ENCODE measurements around the gene ESF1.
A peak's percentile ranks its signal among the peaks of the same experiment; 100 is the strongest.

The ESF1 gene

GRCh38 chr20:13784893-13785715 lies at the start of gene ESF1, which contains the start of gene NDUFAF5 (continued):
- TF ChIP-seq ZBTB11 (tag by site-specific recombination; conservative IDR thresholded peaks at IDR 0.05; ENCODE audit: low read depth) (peak; percentile 47; the same call in 1 of the 2 replicates), ZNF518A (tag by site-specific recombination; conservative IDR thresholded peaks at IDR 0.05; ENCODE audit: low read depth) (0 out of 2 replicates have a peak, but pooled peaks have one; percentile 35), ZNF24 (tag by site-specific recombination; IDR thresholded peaks at IDR 0.05) (0 out of 2 replicates have a peak, but pooled peaks have one; percentile 33), ZNF76 (tag by site-specific recombination; IDR thresholded peaks at IDR 0.05; ENCODE audit: borderline replicate concordance, low read depth) (peak; percentile 93)

- Histone ChIP-seq H3K9me3 (ENCODE audit: control insufficient read depth, insufficient read depth, low read depth, low read length) (no peaks in the 10 kb centered on the region), H3K27ac (ENCODE audit: extremely low read depth, low read depth, low read length) (no peak overlapping the region), H3K36me3 (ENCODE audit: control insufficient read depth in 2 of 2, insufficient read depth in 1 of 2, low read length in 2 of 2) (no peaks in the 10 kb centered on the region), H3K4me3 (ENCODE audit: low read depth, low read length) (no peak overlapping the region), H3K4me1 (ENCODE audit: control insufficient read depth, insufficient read depth, low read length) (no peaks in the 10 kb centered on the region)
- TF ChIP-seq SETDB1 (IDR thresholded peaks at IDR 0.05; ENCODE audit: insufficient read length, low read length), result no peak
- no peak for TF ChIP-seq ZNF214 (tag by site-specific recombination; IDR thresholded peaks at IDR 0.05; ENCODE audit: borderline replicate concordance)
- no peak for TF ChIP-seq SP2 (tag by site-specific recombination; IDR thresholded peaks at IDR 0.05)
- TF ChIP-seq ZBTB7A (tag by site-specific recombination; IDR thresholded peaks at IDR 0.05; ENCODE audit: low read depth), result no peak
- TF ChIP-seq ZNF24 (tag by site-specific recombination; IDR thresholded peaks at IDR 0.05), result no peak
- no peak for TF ChIP-seq ZNF664 (tag by site-specific recombination; IDR thresholded peaks at IDR 0.05)
- ChIA-PET CTCF (no interaction called here), POLR2A (no interaction called here)
Observed at GRCh38 chr20:13831476-13831875, 46.8 kb upstream of the ESF1 start.

GRCh38 chr20:13825465-13825864 lies 40.7 kb upstream of the ESF1 start:
- ChIA-PET POLR2A (no interaction called here), CTCF (interaction anchor here (0.6 kb wide), 1 partner anchor 37 kb away, joined by 4 read pairs; no protein-coding TSS in a partner anchor)
- Histone ChIP-seq H3K27ac (ENCODE audit: extremely low read depth, low read depth, low read length) (no peak overlapping the region), H3K9me3 (ENCODE audit: control insufficient read depth, insufficient read depth, low read depth, low read length) (no peaks in the 10 kb centered on the region), H3K36me3 (ENCODE audit: control insufficient read depth in 2 of 2, insufficient read depth in 1 of 2, low read length in 2 of 2) (peaks cover 0 to 7% of the 10 kb centered on the region in 2 experiments; a peak in 2 of 3 replicates), H3K4me3 (ENCODE audit: low read depth, low read length) (no peak overlapping the region), H3K4me1 (ENCODE audit: control insufficient read depth, insufficient read depth, low read length) (no peaks in the 10 kb centered on the region)
- TF ChIP-seq ZBTB17 (tag by site-specific recombination; IDR thresholded peaks at IDR 0.05) (no peak), PRDM6 (tag by site-specific recombination; IDR thresholded peaks at IDR 0.05) (no peak), ZNF596 (tag by site-specific recombination; IDR thresholded peaks at IDR 0.05) (no peak), ZBTB11 (tag by site-specific recombination; conservative IDR thresholded peaks at IDR 0.05; ENCODE audit: low read depth) (no peak)
